Lower leg skin (tissue), 3 donors: ENCODE data around the gene KCND2.

Experiments used
- POLR2A ChIP-seq, 2 donors: fragments of 450-650 bp; IDR thresholded peaks; one replicate each; pipeline ENCODE4 v1.6.1; 2016 to 2017; ENCODE audit warnings: antibody characterized with exemption in 2 of 2, mild to moderate bottlenecking in 1 of 2, moderate library complexity in 1 of 2
- TF ChIP-seq, protein P1 (sequence below), 3 donors: fragments of 450-650 bp; IDR thresholded peaks; one replicate each; pipeline ENCODE4 v1.5.1; 2016; ENCODE audit warnings: antibody characterized with exemption in 3 of 3, mild to moderate bottlenecking in 3 of 3, moderate library complexity in 2 of 3

- TF ChIP-seq, protein P1, sequence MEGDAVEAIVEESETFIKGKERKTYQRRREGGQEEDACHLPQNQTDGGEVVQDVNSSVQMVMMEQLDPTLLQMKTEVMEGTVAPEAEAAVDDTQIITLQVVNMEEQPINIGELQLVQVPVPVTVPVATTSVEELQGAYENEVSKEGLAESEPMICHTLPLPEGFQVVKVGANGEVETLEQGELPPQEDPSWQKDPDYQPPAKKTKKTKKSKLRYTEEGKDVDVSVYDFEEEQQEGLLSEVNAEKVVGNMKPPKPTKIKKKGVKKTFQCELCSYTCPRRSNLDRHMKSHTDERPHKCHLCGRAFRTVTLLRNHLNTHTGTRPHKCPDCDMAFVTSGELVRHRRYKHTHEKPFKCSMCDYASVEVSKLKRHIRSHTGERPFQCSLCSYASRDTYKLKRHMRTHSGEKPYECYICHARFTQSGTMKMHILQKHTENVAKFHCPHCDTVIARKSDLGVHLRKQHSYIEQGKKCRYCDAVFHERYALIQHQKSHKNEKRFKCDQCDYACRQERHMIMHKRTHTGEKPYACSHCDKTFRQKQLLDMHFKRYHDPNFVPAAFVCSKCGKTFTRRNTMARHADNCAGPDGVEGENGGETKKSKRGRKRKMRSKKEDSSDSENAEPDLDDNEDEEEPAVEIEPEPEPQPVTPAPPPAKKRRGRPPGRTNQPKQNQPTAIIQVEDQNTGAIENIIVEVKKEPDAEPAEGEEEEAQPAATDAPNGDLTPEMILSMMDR (IDR thresholded peaks at IDR 0.05): no peak
- TF ChIP-seq POLR2A (IDR thresholded peaks at IDR 0.05): no peak
Measured at GRCh38 chr7:120797026-120797645, 524.2 kb downstream of the KCND2 start.
